Endometrium (tissue), 2 donors: ENCODE data around the gene CTBP2.

Source experiments
- FAIRE-seq: peaks from 2 replicates; lab custom pipeline; 2012; peaks lifted over from hg19 to GRCh38; lab: Jason Lieb, UNC
- donor health status: control.
- donor health status: control.

CTBP2 gene

GRCh38 chr10:125159932-125160855 lies at the start of gene CTBP2:
Gene CTBP2, minus strand, starts transcription at chr10:125160563.
- no peak for FAIRE-seq

GRCh38 chr10:125209591-125210355 lies 49.4 kb upstream of the CTBP2 start:
- no peak for FAIRE-seq

- FAIRE-seq, result no peak
Observed at GRCh38 chr10:125208854-125209565, 48.6 kb upstream of the CTBP2 start.

GRCh38 chr10:125206623-125207022 lies 46.3 kb upstream of the CTBP2 start:
- FAIRE-seq, result no peak

GRCh38 chr10:125205431-125205830 lies 45.1 kb upstream of the CTBP2 start:
- no peak for FAIRE-seq

- FAIRE-seq, result no peak
Observed at GRCh38 chr10:125204400-125204799, 44.0 kb upstream of the CTBP2 start.

GRCh38 chr10:125203186-125203800 lies 42.9 kb upstream of the CTBP2 start:
- FAIRE-seq, result no peak

- FAIRE-seq, result no peak
Observed at GRCh38 chr10:125201791-125202622, 41.6 kb upstream of the CTBP2 start.

GRCh38 chr10:125201108-125201524 lies 40.8 kb upstream of the CTBP2 start:
- no peak for FAIRE-seq

- no peak for FAIRE-seq
Observed at GRCh38 chr10:125200396-125200795, 40.0 kb upstream of the CTBP2 start.

- no peak for FAIRE-seq
Observed at GRCh38 chr10:125199270-125199669, 38.9 kb upstream of the CTBP2 start.

- FAIRE-seq, result no peak
Observed at GRCh38 chr10:125194814-125195213, 34.5 kb upstream of the CTBP2 start.

GRCh38 chr10:125193306-125193877 lies 33.0 kb upstream of the CTBP2 start:
- no peak for FAIRE-seq

GRCh38 chr10:125192620-125193019 lies 32.3 kb upstream of the CTBP2 start:
- no peak for FAIRE-seq

- no peak for FAIRE-seq
Observed at GRCh38 chr10:125192005-125192404, 31.6 kb upstream of the CTBP2 start.

GRCh38 chr10:125190946-125191345 lies 30.6 kb upstream of the CTBP2 start:
- FAIRE-seq, result no peak

- no peak for FAIRE-seq
Observed at GRCh38 chr10:125190414-125190813, 30.1 kb upstream of the CTBP2 start.

- no peak for FAIRE-seq
Observed at GRCh38 chr10:125189162-125189561, 28.8 kb upstream of the CTBP2 start.

GRCh38 chr10:125187238-125188194 lies 27.2 kb upstream of the CTBP2 start:
- FAIRE-seq, result no peak
